Putamen (tissue), 1 donor: ENCODE measurements around the gene THOC6.
A peak's percentile ranks its signal among the peaks of the same experiment; 100 is the strongest.

Experiments used
- DNase-seq: peaks from one replicate; pipeline ENCODE4 v3.0.0-alpha.2; 2016; ENCODE audit warnings: low spot score

Gene THOC6

DNA sequence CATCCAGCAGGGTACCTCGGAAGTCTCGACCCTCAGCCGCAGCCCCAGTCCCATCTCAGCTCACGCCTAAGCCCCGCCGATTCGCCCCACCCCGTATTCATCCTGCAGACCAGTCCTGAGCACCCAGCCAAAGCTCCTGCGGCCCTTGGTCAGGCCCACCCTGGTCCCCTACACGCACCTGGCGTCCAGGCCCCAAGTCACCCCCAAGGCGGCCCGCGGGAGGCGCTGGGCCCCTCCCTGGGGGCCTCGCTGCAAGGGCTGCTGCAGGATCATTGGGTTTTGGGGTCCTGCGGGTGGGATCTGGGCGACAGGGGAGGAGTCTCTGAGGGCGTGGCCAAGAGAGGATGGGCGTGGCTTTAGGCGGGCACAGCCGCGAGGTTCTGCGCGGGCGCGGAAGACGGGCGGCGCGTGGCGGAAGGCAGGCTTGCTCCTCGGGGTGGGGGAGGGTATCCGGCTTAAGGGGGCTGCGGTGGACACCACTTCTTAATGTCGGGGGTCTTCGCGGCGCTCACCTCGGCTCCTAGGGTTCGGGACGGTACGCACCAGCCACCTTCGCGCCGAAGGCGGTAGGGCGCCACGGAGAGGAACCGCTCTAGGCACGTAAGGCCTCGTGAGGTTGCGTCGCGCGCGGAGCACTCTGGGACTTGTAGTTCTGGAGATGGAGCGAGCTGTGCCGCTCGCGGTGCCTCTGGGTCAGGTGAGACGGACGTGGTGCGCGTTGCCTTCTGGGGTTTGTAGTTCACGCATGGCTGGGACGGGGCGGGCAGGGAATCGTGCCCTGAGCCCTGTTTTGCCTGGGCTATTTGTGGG, at the start of gene THOC6, which contains the start of gene HCFC1R1:
THOC6 (plus strand) TSS at position 367 of the 810 bp plus-strand sequence; CDS start at position 659, 292 bp downstream.
HCFC1R1 (minus strand) TSS at position 274 of the 810 bp plus-strand sequence; CDS start at position 273, 1 bp downstream.
- DNase-seq, result peak; percentile 97

DNA sequence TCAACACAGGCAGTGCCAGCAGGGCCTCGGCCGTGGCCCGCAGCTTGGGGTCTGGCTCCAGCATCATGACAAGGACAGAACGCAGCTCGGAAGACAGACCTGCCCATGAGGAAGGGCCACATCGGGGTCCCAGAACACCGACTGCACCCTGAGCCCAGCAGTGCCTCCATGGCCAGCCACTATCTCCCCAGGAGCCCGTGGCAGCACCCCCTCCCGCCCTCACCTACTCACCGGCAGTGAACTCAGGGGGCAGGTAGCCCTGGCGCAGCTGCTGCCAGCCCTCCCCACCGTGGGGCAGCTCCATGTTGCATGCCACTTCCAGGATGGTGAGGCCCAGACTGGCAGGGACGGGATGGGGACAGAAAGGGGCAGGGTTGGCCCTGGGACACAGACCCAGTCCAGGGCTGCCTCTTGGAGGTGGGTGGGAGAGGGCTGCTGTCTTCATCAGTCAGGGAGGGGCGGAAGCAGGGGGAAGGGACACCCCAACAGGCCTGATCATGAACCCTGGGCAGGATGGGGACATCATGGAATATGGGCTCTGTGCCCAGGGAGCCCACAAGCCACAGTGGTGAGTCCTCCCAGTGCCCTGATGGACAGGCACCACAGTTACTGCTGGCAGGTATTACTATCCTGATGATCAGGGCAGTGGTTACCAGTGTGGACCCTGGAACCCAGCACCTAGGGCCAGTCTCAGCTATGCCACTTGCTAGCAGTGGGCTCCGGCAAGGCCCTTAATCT, 49.3 kb upstream of the THOC6 start:
- DNase-seq, result no peak

DNA sequence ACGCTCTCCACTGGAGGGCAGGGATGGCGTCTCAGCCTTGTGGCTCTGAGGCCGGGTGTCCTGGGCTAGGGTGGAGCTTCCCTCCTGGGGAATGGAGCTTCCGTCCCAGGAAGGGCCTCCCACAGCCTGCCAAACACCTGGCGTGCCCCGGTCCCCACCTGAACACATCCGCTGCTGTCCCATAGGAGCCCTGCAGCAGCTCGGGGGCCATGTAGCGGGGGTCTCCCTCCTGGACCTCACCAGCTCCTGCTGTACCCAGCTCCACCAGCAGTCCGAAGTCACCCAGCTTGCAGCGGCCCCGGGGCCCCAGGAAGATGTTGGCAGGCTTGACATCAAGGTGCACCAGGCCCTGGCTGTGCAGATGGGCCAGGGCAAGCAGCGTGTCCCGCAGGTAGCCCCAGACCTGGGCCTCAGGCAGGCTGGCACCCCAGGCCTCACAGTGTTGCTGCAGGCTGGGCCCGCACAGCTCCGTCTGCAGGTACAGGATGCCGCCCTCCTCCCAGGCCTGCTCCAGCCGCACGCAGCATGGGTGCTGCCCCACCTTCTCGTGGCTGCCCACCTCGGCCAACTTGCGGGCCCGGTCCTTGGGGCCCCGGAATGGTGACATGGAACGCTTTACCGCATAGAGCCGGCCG, 48.6 kb upstream of the THOC6 start:
- DNase-seq, result no peak

DNA sequence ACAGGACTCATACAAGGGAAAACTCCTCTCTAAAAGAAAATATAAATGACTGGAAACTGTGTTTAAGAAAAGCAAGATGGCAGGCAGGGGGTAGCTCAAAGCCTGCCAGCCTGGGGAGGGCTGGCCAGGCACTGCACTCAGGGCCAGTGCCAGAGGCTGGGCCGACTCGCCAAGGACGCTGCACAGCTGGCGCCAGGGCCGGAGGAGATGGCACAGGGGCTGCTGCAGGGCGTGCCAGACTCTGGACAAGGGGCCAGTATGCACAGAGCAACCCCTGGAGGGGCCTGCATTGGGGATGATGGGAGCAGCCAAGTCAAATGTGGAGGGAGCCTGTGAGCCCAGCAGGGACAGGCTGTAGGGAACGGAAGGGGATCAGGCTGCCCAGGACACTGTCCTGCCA, 47.6 kb upstream of the THOC6 start:
- DNase-seq, result no peak

DNA sequence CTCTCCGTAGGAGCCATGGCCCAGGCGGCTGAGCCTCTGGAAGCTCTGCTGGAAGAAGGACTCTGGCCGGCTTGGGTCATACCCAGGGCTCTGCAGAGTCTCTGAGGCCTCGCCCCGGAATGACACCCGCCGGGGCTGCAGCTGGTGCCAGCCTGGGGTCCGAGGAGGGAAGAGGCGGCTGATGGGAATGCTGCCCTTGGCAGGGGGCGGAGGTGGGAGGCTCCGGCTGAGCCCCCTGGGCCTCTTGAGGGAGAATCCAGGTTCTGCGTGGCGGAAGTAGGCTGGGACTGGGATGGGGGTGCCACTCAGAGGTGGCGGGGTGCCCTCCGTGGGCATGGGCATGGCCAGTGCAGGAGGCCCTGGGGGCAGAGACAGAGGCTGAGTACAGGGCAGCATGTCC, 47.2 kb upstream of the THOC6 start:
- no peak for DNase-seq

DNA sequence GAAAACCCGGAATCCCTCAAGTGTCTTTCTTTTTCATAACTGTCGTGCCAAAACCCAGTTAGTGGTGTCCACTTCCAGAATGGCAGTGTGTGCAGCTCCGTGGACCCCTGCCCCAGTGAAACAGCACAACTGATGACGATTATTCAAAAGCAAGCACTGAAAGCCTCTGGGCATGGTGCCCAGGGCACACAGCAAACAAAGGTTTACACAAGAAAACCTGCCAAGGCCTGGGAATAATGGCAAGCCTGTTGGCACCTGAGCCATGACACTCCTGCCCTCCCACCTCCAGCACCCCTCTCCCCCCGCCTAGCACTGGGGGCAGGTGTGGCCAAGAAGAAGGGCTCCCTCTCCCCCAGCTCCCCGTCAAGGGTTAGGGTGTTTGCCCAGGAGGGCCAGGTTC, 46.4 kb upstream of the THOC6 start:
- DNase-seq, result no peak

DNA sequence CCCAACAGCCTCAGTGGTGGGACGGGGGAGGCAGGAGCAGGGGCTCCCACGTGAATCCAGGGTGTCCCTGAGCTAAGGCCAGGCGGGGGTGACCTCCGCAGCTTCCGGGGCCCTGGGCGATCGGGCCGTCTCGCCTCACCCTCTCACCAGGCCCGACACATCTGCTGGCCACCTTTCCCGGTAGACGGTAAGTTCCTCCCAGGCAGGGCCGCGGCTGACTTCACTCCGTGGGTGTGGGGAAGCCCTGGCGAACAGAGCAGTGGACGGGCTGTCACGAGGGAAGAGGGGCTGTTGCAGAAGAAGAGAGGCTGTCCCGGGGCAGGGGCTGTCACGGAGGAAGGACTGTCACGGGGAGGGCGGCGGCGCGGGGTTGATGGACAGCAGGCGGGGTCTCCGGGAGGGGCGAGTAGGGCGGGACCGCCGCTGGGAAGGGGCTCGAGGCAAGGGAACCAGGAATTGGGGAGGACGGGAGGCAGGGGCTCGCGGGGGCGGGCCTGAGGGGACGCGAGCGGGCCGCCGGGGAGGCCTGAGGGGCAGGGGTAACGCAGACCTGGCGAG, 44.1 kb upstream of the THOC6 start:
- DNase-seq, result no peak

DNA sequence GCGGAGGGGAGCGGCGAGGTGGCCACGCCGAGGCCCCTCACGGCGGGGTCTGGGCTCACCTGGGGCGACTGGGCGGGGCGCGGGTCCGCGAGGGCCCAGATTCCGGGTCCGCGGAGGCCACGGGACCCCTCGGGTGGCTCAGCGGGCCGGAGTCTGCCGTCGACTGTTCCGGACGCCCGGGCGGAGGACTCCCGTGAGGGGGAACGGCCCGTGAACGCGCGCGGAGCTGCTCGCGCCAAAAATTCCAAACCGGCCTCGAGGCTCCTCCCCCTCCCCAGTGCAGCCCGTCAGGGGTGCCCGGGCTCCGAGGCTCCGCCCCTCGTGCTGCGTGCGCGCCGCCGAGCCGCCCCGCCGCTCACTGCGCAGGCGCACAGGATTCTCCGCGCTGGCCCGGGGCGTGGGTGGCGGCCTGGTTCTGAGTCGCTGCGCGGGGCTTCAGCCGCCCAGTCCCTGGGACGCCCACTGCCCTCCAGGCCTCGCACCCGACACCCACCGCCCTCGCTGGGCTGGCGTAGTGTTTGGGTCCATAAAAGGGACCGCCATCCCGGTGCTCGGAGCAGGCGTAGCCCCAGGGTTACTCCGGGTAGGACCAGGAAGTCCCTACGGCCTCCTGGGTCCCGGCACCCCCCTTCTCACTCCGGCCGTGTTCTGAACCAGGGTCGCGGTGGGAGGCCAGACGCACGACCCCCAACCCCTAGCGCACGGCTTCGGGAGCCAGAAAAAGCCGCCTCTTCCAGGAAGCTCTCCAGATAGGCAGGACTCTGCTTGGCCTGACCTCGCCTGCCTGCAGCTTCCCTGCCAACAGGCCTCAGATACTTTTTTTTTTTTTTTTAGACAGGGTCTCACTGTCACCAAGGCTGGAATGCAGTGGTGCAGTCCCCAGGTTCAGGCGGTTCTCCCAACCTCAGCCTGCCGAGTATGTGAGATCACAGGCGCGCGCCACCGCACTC, 43.3 kb upstream of the THOC6 start, which contains the start of gene PKMYT1:
PKMYT1 (minus strand) TSS at position 220 of the 950 bp plus-strand sequence. CDS start 789 bp downstream, outside the sequence.
- DNase-seq, result peak; percentile 85

DNA sequence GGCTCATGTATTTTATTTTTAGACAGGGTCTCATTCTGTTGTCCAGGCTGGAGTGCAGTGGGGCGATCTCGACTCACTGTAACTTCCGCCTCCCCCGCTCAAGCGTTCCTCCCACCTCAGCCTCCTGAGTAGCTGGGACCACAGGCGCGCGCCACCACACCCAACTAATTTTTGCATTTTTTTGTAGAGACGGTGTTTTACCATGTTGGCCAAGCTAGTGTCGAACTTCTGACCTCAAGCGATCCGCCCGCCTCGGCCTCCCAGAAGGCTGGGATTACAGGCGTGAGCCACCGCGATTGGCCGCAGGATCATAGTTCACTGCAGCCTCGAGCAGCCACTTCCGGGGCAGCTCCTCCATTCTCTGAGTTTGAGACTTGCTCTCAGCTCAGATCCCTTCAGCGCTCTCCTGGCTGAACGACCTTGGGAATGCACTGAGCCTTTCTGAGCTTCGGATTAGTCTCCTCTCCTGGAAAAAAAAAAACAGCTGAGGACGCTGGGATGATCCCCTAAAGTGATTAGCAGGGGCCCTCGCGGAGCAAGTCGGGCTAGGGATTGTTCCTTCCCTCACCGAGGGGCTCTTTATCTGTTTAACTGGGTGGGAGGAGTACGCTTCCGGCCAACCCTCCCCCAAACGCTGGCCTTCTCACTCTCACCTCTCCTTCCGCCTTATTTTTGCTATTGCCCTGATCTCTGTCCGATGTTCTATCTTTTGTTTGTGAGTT, 42.5 kb upstream of the THOC6 start:
- DNase-seq, result no peak

DNA sequence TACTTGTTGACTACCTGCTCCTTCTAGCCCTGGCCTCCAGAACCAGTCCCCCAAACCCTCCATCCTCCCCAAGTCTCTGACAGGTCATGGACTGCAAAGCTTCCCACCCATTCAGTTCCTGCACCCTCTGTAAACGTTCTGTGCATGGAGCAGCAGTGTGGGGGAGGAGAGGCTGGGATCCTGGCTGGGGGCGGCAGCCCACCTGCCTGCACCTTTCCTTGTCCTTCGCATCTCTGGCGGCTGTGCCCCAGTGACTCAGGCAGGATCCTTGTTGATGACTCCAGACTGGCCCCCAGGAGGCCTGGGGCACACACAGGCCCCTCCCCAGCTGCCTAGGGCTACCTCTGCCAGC, 42.0 kb upstream of the THOC6 start:
- DNase-seq, result no peak

DNA sequence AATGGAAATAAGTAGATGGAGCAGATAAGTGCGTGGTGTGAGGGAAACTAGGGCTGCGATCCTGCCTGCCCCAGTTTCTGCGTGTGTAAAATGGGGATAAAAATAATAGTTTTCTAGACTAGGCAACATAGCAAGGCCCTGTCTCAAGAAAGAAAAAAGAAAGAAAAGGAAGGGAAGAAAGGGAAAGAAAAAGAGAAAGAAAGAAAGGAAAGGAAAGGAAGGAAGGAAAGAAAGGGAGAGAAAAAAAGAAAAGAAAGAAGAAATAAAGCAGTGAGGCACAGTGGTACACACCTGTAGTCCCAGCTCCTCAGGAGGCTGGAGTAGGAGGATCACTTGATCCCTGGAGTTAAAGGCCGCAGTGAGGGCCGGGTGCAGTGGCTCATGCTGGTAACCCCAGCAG, 41.4 kb upstream of the THOC6 start:
- DNase-seq, result no peak

DNA sequence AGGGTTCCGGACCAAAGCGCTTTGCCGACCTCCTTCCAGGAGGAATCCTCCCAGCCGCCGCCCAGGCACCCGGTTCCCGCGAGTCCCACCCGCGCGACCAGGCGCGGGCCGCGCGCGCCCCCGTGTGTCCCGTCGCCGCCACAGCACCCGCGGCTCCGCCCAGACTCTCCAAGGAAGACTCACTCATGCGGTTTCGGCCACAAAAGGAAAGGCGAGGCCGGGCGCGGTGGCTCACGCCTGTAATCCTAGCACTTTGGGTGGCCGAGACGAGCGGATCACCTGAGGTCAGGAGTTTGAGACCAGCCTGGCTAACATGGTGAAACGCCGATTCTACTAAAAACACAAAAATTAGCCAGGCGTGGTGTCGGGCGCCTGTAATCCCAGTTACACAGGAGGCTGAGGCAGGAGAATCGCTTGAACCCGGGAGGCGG, 40.1 kb upstream of the THOC6 start:
- peak; percentile 58 for DNase-seq

DNA sequence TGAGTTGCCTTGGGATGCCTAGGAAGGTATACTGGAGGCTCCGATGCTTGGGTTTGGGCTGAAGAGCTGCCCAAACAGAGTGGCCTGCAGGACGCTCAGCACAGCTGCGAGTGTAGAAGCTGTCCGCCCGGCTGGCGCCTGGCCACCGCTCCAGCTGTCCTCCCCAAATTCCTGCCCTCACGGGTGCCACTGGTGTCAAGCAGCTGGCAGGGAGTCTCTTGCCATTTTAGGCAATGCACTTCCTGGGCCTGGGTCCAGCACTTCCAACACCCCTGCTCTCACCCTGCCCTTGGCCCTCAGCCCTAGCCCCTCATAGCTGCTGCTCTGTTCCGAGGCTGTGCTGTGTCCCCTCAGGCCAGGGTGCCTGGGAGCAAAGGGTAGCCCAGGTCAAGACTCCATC, 38.4 kb upstream of the THOC6 start:
- no peak for DNase-seq

DNA sequence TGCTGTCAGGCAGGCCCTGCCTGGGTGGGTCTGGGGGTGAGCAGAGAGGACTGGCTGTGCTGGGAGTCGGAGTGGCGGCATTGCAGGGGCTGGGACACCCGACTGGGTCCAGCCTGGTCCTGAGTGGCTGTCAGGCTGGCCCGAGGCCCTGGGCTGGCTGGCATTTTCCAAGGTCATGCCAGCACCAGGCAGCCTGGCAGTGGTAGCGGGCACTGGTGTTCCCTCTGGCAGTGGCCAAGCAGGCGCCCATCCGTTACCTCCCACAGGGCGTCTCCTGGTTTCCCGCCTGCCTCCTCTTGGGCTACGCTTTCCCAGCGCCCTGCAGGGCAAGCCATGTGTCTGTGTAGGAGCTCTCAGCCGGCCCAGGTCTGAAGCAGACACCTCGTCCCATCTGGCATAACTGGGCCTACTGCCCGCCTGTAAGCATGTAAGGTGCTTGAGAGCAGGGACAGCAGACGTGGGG, 37.9 kb upstream of the THOC6 start:
- DNase-seq, result no peak

DNA sequence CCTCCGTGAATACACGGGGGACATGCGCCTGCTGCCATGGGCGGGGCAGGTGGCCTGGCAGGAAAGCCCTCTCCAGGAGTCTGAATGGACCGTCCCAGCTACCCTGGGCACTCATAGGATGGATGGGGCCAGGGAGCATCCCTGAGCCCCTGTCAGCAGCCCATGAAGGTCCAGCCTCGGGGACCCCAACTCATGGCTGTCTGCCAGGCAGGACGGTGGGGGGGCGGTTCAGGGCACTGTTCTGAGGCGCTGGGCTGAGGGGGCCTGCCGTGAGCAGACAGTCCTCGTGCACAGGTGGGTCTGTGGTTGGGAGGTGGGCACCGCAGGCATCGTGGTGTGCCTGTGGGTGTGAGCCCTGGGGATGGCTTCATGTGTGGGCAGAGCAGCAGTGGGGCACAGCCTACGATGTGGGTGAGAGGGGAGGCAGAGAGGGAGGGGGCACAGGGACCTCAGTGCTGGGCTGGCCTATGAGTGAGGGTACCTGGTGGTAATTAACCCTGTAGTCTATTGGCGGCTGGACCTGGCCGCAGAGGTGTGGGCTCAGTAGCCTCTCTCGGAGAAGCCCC, 37.1 kb upstream of the THOC6 start:
- DNase-seq, result no peak

DNA sequence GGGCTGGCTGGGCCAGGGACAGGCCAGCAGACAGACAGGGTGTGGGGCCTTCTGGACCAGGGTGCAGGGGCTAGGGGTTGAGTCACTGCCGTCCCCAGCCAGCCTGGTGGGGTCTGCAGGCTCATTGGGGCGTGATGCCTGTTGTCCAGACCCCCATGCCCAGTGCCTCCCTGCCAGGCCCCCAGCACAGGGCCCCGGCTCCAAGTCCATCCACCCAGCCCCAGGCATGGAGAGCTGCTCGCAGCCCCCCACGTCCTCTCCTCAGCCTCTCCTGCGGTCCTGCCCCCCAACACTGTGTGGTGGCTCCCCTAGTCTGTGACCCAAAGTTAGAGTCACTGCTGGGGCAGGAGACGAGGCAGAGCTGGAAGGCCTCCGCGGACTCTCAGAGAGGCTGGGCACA, 36.5 kb upstream of the THOC6 start:
- no peak for DNase-seq

DNA sequence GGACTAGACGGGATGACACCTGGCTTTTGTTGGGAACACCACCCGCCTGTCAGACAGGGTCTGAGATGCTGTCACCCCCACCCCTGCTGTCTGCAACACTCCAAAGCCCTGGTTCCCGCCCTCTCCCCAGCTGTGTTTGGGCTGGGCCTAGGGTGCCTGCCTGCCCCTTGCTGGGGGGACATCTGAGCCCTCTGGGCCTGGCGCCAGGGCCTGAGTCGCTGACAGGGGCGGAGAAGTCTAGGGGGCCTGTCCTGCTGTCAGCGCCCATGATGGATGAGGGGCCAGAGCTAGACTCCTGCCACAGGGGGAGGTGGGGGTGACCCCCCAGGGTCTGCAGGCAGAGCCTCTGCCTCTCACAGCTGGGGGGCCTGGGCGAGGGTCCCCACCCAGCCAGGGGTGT, 36.0 kb upstream of the THOC6 start:
- DNase-seq, result no peak

DNA sequence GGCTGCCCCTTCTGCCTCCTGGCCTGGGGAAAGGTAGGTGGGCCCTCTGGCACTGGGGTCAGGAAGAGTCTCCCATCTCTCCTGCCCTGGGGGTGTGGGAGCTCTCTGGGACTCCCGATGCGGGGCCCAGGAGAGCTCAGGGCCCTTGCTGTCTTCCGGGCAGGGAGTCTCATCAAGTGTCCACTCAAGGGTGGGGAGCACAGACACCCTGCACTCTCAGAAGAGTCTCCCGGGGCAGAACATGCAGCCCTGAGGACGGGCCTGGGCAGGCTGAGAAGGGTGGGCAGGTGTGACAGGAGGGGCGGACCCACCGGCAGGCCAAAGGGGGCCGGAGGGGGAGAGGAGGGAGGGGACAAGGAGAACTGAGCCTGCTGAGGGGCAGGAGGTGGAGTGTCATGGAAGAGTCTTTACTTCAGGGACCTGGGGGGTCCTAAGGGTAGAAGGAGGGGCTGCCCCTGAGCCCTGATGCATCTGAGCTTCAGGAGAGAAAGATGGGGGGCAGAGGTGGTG, 35.2 kb upstream of the THOC6 start:
- DNase-seq, result no peak

DNA sequence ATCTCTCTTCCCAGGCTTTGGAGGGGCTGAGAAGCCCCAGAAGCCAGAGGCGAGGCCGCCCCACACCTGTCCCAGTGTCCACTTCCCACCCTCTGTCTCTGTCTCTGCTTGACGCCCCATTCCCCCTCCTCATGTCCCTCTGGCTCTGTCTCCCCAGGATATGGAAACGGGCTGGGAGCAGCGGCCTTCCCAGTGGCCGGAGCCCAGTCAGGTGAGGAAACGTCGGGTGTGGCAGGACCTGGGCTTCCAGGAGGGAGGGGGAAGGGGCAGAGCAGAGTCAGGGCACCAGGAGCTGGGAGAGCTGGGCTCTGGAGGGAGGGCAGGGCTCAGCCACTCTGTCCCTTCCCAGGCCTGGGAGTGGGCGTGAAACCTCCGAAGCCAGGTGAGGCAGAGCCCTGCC, 32.9 kb upstream of the THOC6 start:
- DNase-seq, result no peak
